ENCODE results near the gene SYNCRIP. TPM values are rescaled to one million over a fixed set of nuclear protein-coding genes. Genes with fewer than 3 reads are reported as not detected.

Gene SYNCRIP
- polyA plus RNA-seq, 1 of the 3 experiments (the other 2 are of a cell fraction): 15.9 TPM

- no peaks in the 10 kb centered on the region for H3K9me3 ChIP-seq
- no peaks in the 10 kb centered on the region for H3K27me3 ChIP-seq (ENCODE audit: insufficient read depth)
- no peak overlapping the region for H3K27ac ChIP-seq (ENCODE audit: low read depth in 2 of 2, low read length in 1 of 2)
- 19% methylated on average over 3 of the region's 3 CpGs for WGBS (ENCODE audit: low lambda C conversion rate)
- H3K4me1 ChIP-seq (ENCODE audit: control insufficient read depth in 1 of 2, insufficient read depth in 2 of 2, low read depth in 1 of 2, low read length in 1 of 2): peaks cover 10 to 12% of the 10 kb centered on the region in 2 experiments; a peak in 3 of 4 replicates
- DNase-seq: no peak
- H3K9ac ChIP-seq: peak overlapping the region; percentile 99; the same call in 1 of the 2 replicates
- POLR2A ChIA-PET: interaction anchor here (1.6 to 8.1 kb wide), 3 partner anchors 29 to 47 kb away, joined by 3 to 149 read pairs (median 28); partner anchors contain the start of gene SNX14
- peaks cover 77% of the 10 kb centered on the region for H3K79me2 ChIP-seq (ENCODE audit: insufficient read depth)
- peak overlapping the region; percentile 91 for H3K4me2 ChIP-seq
- peaks cover 12% of the 10 kb centered on the region for H3F3A ChIP-seq (replicated peaks; ENCODE audit: insufficient read depth)
- H3K4me3 ChIP-seq (ENCODE audit: low read depth in 2 of 2, low read length in 1 of 2): peak overlapping the region; percentile 95 to 97
- H2AFZ ChIP-seq (ENCODE audit: low read depth): no peak overlapping the region
- no peaks in the 10 kb centered on the region for H3K9me2 ChIP-seq
- peaks cover 43 to 44% of the 10 kb centered on the region in 2 experiments for H3K36me3 ChIP-seq (replicated peaks in 1 of 2; ENCODE audit: control insufficient read depth in 1 of 2, insufficient read depth in 2 of 2, low read length in 1 of 2)
- TF ChIP-seq YY1 (IDR thresholded peaks at IDR 0.05; ENCODE audit: low read depth) (no peak), CHD2 (IDR thresholded peaks at IDR 0.05; ENCODE audit: low read length, partially characterized antibody) (no peak), TEAD4 (IDR thresholded peaks at IDR 0.05; ENCODE audit: borderline replicate concordance, insufficient read depth) (no peak), MXI1 (IDR thresholded peaks at IDR 0.05; ENCODE audit: low read depth, low read length) (no peak; the same call in 1 of the 2 replicates), TCF12 (IDR thresholded peaks at IDR 0.05) (no peak)
- CTCF ChIA-PET: interaction anchor here (0.9 to 1.6 kb wide), 4 partner anchors 16 to 104 kb away, joined by 3 to 6 read pairs (median 4); no protein-coding TSS in a partner anchor
- peaks cover 55% of the 10 kb centered on the region for H4K20me1 ChIP-seq (ENCODE audit: insufficient read depth)
These were observed 1.9 kb downstream of the SYNCRIP start for GRCh38 chr6:85640821-85641220.

GRCh38 chr6:85637579-85637978 is 5.1 kb downstream of the SYNCRIP start:
- peaks cover 82% of the 10 kb centered on the region for H4K20me1 ChIP-seq (ENCODE audit: insufficient read depth)
- H3K27me3 ChIP-seq (ENCODE audit: insufficient read depth): no peaks in the 10 kb centered on the region
- no peak overlapping the region for H3K4me2 ChIP-seq
- no peak overlapping the region for H3K9ac ChIP-seq
- peaks cover 68 to 70% of the 10 kb centered on the region in 2 experiments for H3K36me3 ChIP-seq (replicated peaks in 1 of 2; ENCODE audit: control insufficient read depth in 1 of 2, insufficient read depth in 2 of 2, low read length in 1 of 2)
- no peaks in the 10 kb centered on the region for H3K9me3 ChIP-seq
- no peaks in the 10 kb centered on the region for H3K9me2 ChIP-seq
- peaks cover 100% of the 10 kb centered on the region for H3K79me2 ChIP-seq (ENCODE audit: insufficient read depth)
- WGBS (ENCODE audit: low lambda C conversion rate): 93% methylated on average over 3 of the region's 3 CpGs
- H2AFZ ChIP-seq (ENCODE audit: low read depth): no peak overlapping the region
- POLR2A ChIA-PET: interaction anchor here (8.1 kb wide), 1 partner anchor 40 kb away, joined by 149 read pairs; no protein-coding TSS in a partner anchor
- no peak overlapping the region for H3K27ac ChIP-seq (ENCODE audit: low read depth in 2 of 2, low read length in 1 of 2)
- no peak for TF ChIP-seq FOXM1 (IDR thresholded peaks at IDR 0.05; ENCODE audit: low read depth)
- no peak overlapping the region for H3K4me3 ChIP-seq (ENCODE audit: low read depth in 2 of 2, low read length in 1 of 2)
- CTCF ChIA-PET: no interaction called here
- H3K4me1 ChIP-seq (ENCODE audit: control insufficient read depth in 1 of 2, insufficient read depth in 2 of 2, low read depth in 1 of 2, low read length in 1 of 2): peaks cover 10% of the 10 kb centered on the region in 2 experiments; a peak in 3 of 4 replicates
- H3F3A ChIP-seq (replicated peaks; ENCODE audit: insufficient read depth): no peaks in the 10 kb centered on the region
- DNase-seq: no peak

- Histone ChIP-seq H4K20me1 (ENCODE audit: insufficient read depth) (peaks cover 86% of the 10 kb centered on the region), H3K9me3 (no peaks in the 10 kb centered on the region), H2AFZ (ENCODE audit: low read depth) (no peak overlapping the region), H3K36me3 (replicated peaks in 1 of 2; ENCODE audit: control insufficient read depth in 1 of 2, insufficient read depth in 2 of 2, low read length in 1 of 2) (peaks cover 71 to 86% of the 10 kb centered on the region in 2 experiments), H3K27ac (ENCODE audit: low read depth in 2 of 2, low read length in 1 of 2) (no peak overlapping the region), H3K4me2 (no peak overlapping the region), H3K9ac (no peak overlapping the region), H3F3A (replicated peaks; ENCODE audit: insufficient read depth) (peaks cover 3% of the 10 kb centered on the region), H3K79me2 (ENCODE audit: insufficient read depth) (peaks cover 100% of the 10 kb centered on the region), H3K27me3 (ENCODE audit: insufficient read depth) (no peaks in the 10 kb centered on the region), H3K4me1 (ENCODE audit: control insufficient read depth in 1 of 2, insufficient read depth in 2 of 2, low read depth in 1 of 2, low read length in 1 of 2) (no peaks in the 10 kb centered on the region), H3K4me3 (ENCODE audit: low read depth in 2 of 2, low read length in 1 of 2) (no peak overlapping the region), H3K9me2 (no peaks in the 10 kb centered on the region)
- ChIA-PET POLR2A (interaction anchor here (2.9 kb wide), 1 partner anchor 11 kb away, joined by 12 read pairs; the partner anchor contains the start of gene SYNCRIP), CTCF (interaction anchor here (1.1 kb wide), 1 partner anchor 47 kb away, joined by 3 read pairs; no protein-coding TSS in a partner anchor)
- no peak for DNase-seq
- WGBS (ENCODE audit: low lambda C conversion rate): 95% methylated on average over 6 of the region's 6 CpGs
- TF ChIP-seq CTCF (IDR thresholded peaks at IDR 0.05) (no peak), MEF2A (IDR thresholded peaks at IDR 0.05; ENCODE audit: borderline replicate concordance, low read depth) (no peak), RAD21 (IDR thresholded peaks at IDR 0.05; ENCODE audit: low read length) (no peak), FOSL2 (IDR thresholded peaks at IDR 0.05; ENCODE audit: borderline replicate concordance, low read depth) (no peak), FOXJ3 (CRISPR knock-in tag; IDR thresholded peaks at IDR 0.05) (no peak), USF1 (IDR thresholded peaks at IDR 0.05; ENCODE audit: borderline replicate concordance, low read depth) (no peak), GABPA (IDR thresholded peaks at IDR 0.05; ENCODE audit: low read depth) (no peak), USF2 (IDR thresholded peaks at IDR 0.05; ENCODE audit: borderline replicate concordance, low read depth, low read length) (no peak), SMC3 (IDR thresholded peaks at IDR 0.05; ENCODE audit: low read depth, low read length) (no peak), RFX5 (IDR thresholded peaks at IDR 0.05; ENCODE audit: low read length) (no peak), EZH2phosphoT487 (IDR thresholded peaks at IDR 0.05; ENCODE audit: borderline replicate concordance, low read depth) (no peak), TAF1 (IDR thresholded peaks at IDR 0.05; ENCODE audit: borderline replicate concordance, low read depth, low read length) (no peak)
These were observed 10.3 kb downstream of the SYNCRIP start for GRCh38 chr6:85632164-85632942.

Data from SK-N-SH (cell line).